UCSD-AML1 (cell line): ENCODE results near the gene ETNK2.
"Not testable (repeated sequence)": the region's sequence is repeated elsewhere in the genome, so short reads cannot be mapped to it uniquely, and the experiment has no call there.

ENCODE experiments used
- DNase-seq: peaks from one replicate; lab custom pipeline; 2025; ENCODE audit not compliant: unreplicated experiment; lab: John Stamatoyannopoulos, UW

Gene ETNK2

GRCh38 chr1:204102739-204103430, 49.0 kb downstream of the ETNK2 start:
- no peak for DNase-seq

- peak; percentile 47 for DNase-seq
Observed at GRCh38 chr1:204102029-204102611, 49.7 kb downstream of the ETNK2 start.

- not testable (repeated sequence) for DNase-seq
Observed at GRCh38 chr1:204099754-204100153, 52.1 kb downstream of the ETNK2 start.

GRCh38 chr1:204098683-204099082, 53.2 kb downstream of the ETNK2 start:
- no peak for DNase-seq

- no peak for DNase-seq
Observed at GRCh38 chr1:204096931-204097330, 54.9 kb downstream of the ETNK2 start.

- DNase-seq: no peak
Observed at GRCh38 chr1:204094856-204095634, 56.8 kb downstream of the ETNK2 start.

- no peak for DNase-seq
Observed at GRCh38 chr1:204094313-204094729, 57.5 kb downstream of the ETNK2 start.

- DNase-seq: no peak
Observed at GRCh38 chr1:204093781-204094180, 58.1 kb downstream of the ETNK2 start.

GRCh38 chr1:204093421-204093717, 58.5 kb downstream of the ETNK2 start:
- no peak for DNase-seq

GRCh38 chr1:204092632-204093420, 59.0 kb downstream of the ETNK2 start:
- DNase-seq: no peak

- no peak for DNase-seq
Observed at GRCh38 chr1:204091787-204092312, 60.0 kb downstream of the ETNK2 start.

GRCh38 chr1:204091066-204091465, 60.8 kb downstream of the ETNK2 start:
- no peak for DNase-seq

GRCh38 chr1:204090132-204090531, 61.7 kb downstream of the ETNK2 start:
- DNase-seq: not testable (repeated sequence)

- DNase-seq: no peak
Observed at GRCh38 chr1:204089044-204089751, 62.6 kb downstream of the ETNK2 start.

- DNase-seq: no peak
Observed at GRCh38 chr1:204088596-204088995, 63.2 kb downstream of the ETNK2 start.

- DNase-seq: no peak
Observed at GRCh38 chr1:204087893-204088528, 63.8 kb downstream of the ETNK2 start.

- no peak for DNase-seq
Observed at GRCh38 chr1:204087181-204087892, 64.5 kb downstream of the ETNK2 start.

- no peak for DNase-seq
Observed at GRCh38 chr1:204085876-204086275, 66.0 kb downstream of the ETNK2 start.

- DNase-seq: no peak
Observed at GRCh38 chr1:204084247-204084772, 67.5 kb downstream of the ETNK2 start.
